Measurements from ENCODE around the gene ARHGAP8. TPM values are rescaled to one million over a fixed set of nuclear protein-coding genes. Genes with fewer than 3 reads are reported as not detected.

Gene ARHGAP8
- total and polyA plus RNA-seq, 2 of the 13 experiments (the other 11 are each of a cell fraction or from before 2014, with no cell fraction given) = 0.07 TPM; not detected in 1

DNA sequence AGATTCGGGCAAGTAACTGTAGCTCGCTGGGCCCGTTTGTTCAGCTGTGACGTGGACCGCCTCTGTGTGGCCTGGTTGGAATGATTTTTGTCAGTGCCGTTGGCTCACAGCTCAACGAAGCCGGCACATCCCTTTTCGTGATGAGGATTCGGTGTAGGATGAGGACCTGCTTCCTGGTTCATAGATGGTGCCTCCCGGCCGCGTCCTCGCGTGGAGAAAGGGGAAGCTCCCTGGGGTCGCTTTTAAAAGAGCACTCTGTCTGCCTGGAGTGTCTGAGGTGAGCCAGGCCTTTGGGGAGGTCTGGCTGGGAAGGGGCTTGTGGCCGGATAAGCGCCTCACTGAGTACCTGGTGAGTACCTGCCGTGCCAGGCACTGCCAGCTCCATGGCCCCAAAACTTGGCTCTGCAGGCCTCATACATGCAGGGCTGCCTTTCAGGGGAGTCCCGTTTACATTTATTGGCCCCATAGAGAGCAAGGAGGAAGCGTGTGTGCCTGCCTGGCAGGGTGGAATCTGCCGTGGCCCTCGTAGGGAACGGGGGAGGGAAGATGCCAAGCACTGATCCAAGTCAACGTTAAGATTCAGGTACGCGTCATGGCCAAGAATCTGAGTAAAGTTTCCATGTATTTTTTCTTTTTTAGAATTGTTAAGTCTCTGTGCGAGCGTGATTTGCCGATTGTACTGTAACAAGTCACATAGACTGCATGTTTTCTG is 88.4 kb downstream of the ARHGAP8 start:
- whole genome bisulfite sequencing (ENCODE audit: low lambda C conversion rate) = 32% methylated on average over 20 of the region's 30 CpGs
- CTCF ChIA-PET (ENCODE audit: low intra/inter-chr PET ratio, low total read pairs) = no interaction called here
- FAIRE-seq = no peak
- no peak for TF ChIP-seq NR0B2 (CRISPR knock-in tag; IDR thresholded peaks at IDR 0.05)
- no peak for TF ChIP-seq SRF (IDR thresholded peaks at IDR 0.05; ENCODE audit: low read depth, low read length)
- TF ChIP-seq ZNF407 (CRISPR knock-in tag; IDR thresholded peaks at IDR 0.05; ENCODE audit: not compliant biosample characterization) = no peak
- no peak for TF ChIP-seq ZNF503 (CRISPR knock-in tag; IDR thresholded peaks at IDR 0.05)
- no peak for TF ChIP-seq ZNF609 (CRISPR knock-in tag; IDR thresholded peaks at IDR 0.05; ENCODE audit: borderline replicate concordance)
- TF ChIP-seq ZNF326 (CRISPR knock-in tag; IDR thresholded peaks at IDR 0.05; ENCODE audit: borderline replicate concordance) = no peak
- TF ChIP-seq THAP11 (CRISPR knock-in tag; IDR thresholded peaks at IDR 0.05) = no peak

More for the DNA sequence above, 88.4 kb downstream of the ARHGAP8 start:
- H2AFZ ChIP-seq (ENCODE audit: low read length) = no peak overlapping the region
- H3K4me3 ChIP-seq (replicated peaks in 1 of 3; ENCODE audit: insufficient read depth in 1 of 3, low read depth in 2 of 3, low read length in 3 of 3) = no peak overlapping the region
- no peak overlapping the region for H3K4me2 ChIP-seq (ENCODE audit: low read depth, low read length)
- intact Hi-C loops (cut with micrococcal nuclease; ENCODE audit: unreplicated experiment) (no loop called here), in situ Hi-C loops (cut with HindIII; ENCODE audit: extremely low pct_ligation_motif_present, low pct_unique_long_range_greater_than_20kb) (no loop called here)
- ATAC-seq = no peak
- no peaks in the 10 kb centered on the region for H3K4me1 ChIP-seq (ENCODE audit: insufficient read depth, low read length)
- no peaks in the 10 kb centered on the region for H3K9me3 ChIP-seq (ENCODE audit: low read length)
- no peaks in the 10 kb centered on the region for H4K20me1 ChIP-seq (ENCODE audit: insufficient read depth, low read length)
- H3K27me3 ChIP-seq (ENCODE audit: control insufficient read depth in 1 of 2, insufficient read depth in 2 of 2, low read length in 2 of 2) = peaks cover 14 to 46% of the 10 kb centered on the region in 2 experiments
- no peaks in the 10 kb centered on the region for H3K36me3 ChIP-seq (replicated peaks in 1 of 2; ENCODE audit: control insufficient read depth in 1 of 2, insufficient read depth in 2 of 2, low read length in 2 of 2)
- POLR2A ChIA-PET = no interaction called here
- H3K27ac ChIP-seq (ENCODE audit: extremely low read length, insufficient read depth, low read length) = no peak overlapping the region
- H3K79me2 ChIP-seq (ENCODE audit: insufficient read depth, low read length) = no peaks in the 10 kb centered on the region
- H3K9ac ChIP-seq (ENCODE audit: insufficient read depth, low read depth, low read length) = no peak overlapping the region
- no peak for DNase-seq (ENCODE audit: low spot score)
- BruUV-seq (replicated peaks) = no TSS peak
